ENCODE data around the gene PJA2.
A peak's percentile ranks its signal among the peaks of the same experiment; 100 is the strongest.

Gene PJA2

DNA sequence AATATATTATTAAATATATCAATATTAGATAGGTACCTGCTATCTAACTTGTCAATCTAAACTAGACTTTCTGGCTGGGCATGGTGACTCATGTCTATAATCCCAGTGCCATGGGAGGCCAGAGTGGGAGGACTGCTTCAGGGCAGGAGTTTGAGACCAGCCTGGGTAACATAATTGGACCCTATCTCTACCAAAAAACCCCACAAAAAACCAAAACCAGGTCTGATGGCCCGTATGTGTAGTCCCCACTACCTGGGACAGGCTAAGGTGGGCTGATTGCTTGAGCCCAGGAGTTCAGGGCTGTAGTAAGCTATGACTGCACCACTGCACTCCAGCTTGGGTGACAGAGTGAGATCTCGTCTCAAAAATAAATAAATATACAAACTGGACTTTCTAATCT lies 55.0 kb downstream of the PJA2 start:
- no peak for DNase-seq (ENCODE audit: low read depth)
- H3K4me3 ChIP-seq (ENCODE audit: low read depth, low read length) = no peak overlapping the region

DNA sequence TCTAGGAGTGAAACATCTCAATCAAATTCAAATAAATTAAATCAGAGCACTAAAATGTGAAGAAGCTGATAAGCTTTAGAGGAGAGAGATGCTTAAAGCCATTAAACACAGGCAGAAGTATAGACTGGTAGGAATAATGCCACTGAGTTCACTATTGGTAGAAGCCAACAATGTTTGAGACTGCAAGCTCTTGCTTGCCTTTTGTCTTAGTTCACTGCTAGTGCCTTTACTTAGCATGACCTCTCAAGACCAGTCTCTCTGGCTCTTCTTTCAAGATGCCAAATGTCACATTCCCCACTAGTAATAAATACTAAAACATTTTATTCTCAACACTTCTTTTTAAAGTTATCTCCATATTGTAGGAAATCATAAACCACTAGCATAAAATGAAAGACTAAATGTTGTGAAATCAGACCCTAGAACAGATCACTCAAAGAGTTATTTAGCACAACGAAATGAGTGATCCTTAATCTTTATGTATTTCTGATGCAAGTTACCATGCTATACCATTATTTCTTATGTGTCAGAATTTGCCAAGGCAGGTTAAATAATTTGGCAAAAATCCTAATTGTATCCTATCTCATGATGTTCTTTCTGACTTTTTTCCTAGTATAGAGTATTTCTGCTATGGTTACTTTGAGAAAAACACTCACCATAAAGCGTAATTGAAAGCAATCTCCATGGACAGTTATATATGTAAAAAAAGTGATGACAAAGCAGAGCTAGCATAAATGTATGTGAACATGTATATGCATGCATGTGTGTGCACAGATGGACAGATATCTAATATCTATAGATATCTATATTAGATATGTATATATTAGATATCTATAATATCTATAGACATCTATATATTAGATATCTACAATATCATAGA lies 57.5 kb downstream of the PJA2 start:
- DNase-seq (ENCODE audit: low read depth) = no peak
- H3K4me3 ChIP-seq (ENCODE audit: low read depth, low read length) = no peak overlapping the region

DNA sequence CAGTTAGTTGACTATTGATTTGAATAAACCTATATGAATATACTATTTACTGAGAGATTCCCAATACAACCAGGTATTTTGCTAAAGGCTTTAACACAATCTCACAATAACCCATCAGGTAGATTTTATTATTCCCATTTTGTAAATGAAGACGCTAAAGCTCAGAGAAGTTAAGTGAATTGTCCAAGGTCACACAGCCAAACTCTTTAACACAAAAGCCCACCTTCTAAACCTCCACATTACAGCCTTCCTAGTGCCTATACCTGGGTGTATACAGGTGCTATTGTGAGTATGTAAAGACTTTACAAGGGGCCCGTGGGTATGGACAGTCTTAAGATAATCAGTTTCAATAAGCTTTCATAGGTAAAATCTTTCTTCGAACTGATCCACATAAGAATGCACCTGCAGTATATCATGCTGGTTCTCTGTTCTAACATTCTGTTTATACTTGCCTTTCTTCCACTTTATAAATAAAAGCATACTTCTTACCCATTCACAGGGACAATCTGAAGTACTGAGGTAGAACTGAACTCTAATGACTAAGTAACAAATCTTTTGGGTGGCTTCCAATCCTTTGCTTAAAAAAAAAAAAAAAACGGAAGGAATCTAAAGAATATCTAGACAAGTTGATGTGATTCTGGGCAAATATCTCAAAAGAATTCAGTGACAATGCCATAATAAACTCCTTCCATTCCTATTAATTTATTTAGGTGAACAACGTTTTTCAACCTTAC lies 59.1 kb downstream of the PJA2 start:
- H3K4me3 ChIP-seq (ENCODE audit: low read depth, low read length) = no peak overlapping the region
- DNase-seq (ENCODE audit: low read depth) = no peak

DNA sequence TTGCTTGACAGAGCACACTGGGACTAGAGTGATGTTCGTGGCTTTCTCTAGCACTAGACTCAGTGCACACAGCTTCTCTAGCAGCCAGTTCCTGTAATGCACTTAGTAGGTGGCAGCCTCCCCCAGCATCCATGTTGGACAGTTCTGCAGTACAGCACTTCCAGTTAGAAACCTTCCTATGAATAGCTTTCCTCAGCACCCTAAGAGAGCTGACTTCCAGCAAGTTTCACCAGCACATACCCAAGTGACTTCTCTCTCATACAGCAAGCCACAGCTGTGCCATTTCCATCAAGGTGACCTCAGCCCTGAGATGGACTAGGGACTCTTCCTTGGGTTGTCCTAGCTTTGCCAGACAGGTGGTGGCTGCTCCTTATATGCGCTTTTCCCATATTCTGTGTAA lies 60.4 kb downstream of the PJA2 start:
- H3K4me3 ChIP-seq (ENCODE audit: low read depth, low read length) = no peak overlapping the region
- no peak for DNase-seq (ENCODE audit: low read depth)

DNA sequence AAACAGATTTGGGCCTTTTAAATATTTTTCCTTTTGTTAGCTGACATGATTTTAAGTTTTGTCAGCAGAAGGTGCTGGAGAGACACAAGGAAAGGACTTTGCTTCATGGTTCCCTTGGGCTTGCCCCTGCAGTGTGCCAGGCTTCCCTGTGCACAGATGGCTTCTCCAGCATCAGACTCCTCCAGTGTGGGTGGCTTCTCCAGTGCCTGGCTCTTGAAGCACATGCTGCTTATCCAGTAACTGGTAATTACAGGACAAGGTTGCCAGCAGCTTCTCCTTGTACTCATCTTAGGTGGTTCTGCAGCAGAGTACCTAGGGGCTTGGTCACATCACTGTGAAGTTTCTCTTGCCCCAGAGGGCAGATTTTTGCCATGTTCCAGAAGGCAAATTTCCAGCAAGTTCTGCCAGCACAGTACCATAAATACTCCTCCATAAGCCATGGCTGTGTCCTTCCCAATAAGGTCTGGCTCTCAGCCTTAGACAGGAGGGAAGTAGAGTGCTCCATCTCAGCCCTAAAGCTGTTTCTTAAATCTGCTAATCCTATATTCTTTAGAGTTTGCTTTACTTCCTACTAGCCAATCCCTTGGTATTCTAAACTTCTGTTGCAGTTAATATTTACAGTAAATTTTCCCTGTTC lies 62.4 kb downstream of the PJA2 start:
- no peak overlapping the region for H3K4me3 ChIP-seq (ENCODE audit: low read depth, low read length)
- DNase-seq (ENCODE audit: low read depth) = no peak

DNA sequence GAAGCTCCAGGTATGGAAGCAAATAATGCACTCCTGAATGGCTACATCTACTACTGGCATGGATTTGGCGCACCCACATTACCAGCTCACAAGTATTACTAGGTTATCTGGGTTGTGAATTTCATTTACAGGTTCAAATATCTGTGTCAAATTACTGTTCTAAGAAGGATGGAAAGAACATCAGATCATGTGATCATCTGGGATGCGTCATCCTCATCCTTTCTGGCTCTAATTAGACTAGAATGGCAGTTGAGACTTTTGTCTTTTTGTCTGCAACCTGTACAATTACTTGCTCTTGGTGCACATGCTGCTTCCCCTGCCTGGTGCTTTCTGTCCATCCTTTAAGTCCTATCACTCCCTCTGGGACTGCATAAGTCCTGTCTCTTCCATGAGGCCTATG lies 64.1 kb downstream of the PJA2 start:
- DNase-seq (ENCODE audit: low read depth) = no peak
- H3K4me3 ChIP-seq (ENCODE audit: low read depth, low read length) = no peak overlapping the region

DNA sequence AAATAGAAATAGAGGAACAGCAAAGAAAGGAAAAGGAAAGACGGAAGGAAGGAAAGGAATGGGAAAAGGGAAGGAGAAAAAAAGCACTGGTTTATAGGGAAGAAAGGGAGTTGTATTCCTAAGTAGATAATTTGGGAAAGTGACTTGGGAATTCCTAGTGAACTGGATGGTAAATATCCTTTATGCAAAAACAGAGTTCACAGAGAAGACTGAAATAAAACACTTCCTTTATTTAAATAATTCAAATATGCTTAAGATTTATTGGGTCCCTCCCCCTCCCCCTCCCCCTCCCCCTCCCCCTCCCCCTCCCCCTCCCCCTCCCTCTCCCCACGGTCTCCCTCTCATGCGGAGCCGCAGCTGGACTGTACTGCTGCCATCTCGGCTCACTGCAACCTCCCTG lies 69.4 kb downstream of the PJA2 start:
- H3K4me3 ChIP-seq (ENCODE audit: low read depth, low read length) = no peak overlapping the region
- DNase-seq (ENCODE audit: low read depth) = no peak

DNA sequence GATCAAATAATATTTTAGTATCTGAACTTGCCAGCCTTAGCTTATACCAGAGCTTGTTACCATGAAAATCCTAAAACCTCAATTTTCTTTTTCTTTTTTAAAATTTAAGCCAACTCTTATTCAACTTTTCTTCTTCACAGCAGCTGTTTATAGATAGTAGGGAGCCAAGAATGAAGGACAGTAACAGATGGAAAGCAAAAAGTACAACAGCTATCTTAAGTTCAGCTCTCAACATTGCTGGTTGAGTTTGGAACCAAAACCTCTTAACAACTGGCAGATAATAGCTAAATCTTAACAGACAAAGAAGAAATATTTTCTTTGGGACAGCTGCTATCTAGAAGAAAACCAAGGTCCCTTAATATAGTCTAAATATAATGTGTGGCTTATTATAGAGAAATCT lies 74.7 kb downstream of the PJA2 start:
- no peak overlapping the region for H3K4me3 ChIP-seq (ENCODE audit: low read depth, low read length)
- DNase-seq (ENCODE audit: low read depth) = peak; percentile 45

DNA sequence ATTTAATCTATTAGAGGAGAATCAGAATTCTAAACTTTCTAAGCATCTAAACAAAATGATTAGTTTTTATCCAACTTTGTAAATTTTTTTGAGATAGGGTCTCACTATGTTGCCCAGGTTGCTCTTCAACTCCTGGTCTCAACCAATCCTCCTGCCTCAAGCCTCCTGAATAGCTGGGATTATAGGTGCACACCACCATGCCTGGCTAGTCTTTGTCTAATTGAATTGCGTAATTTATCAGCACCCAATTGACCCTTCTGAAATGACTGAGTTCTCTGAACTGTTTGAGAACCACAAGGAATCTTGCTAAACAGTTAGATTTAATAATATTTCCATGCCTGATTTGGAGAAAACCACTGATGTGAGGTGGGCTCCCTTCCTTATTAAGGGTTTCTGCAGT lies 75.7 kb downstream of the PJA2 start:
- no peak for DNase-seq (ENCODE audit: low read depth)
- no peak overlapping the region for H3K4me3 ChIP-seq (ENCODE audit: low read depth, low read length)

DNA sequence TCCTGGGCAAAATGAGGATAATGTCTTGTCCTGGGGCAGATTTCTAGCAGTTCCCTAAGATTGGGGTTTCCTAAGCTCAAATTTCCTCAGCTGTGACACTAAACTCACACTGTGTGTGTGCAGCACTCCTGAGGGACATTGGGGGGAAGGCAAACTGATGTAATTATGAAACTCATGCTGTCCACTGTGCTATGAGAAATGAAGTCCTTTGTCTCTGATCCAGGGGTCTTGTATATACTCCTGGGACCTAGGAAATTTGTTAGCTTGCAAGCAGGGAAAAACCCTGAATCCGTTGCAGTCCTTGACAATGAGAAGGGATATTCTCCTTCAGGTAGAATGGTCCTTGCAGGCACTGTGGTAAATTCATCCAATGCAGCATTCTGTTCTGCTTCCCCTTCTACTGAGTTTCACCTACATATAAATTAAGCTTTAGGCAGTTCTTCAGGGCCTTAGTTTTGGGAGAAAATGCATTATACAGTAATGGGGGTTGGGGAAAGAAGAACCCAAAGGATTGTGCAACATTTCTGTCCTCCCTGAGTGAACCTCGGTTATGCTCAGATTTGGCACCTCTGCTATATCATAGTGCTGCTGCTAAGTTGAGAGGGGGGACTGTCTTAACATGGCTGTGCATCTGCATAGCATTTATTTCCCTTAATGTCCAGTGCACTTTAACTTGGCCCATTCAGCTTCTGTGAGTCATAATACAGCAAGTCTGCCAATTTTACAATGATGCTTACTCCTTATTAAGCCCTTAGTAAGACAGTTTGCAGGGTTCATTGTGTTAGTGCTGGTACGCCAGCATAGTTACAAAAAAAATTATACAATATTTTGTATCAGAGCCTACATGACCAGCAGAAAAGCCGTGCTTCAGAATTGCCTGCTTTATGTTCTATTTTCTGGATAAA lies 80.2 kb downstream of the PJA2 start:
- H3K4me3 ChIP-seq (ENCODE audit: low read depth, low read length) = no peak overlapping the region
- DNase-seq (ENCODE audit: low read depth) = peak; percentile 72

DNA sequence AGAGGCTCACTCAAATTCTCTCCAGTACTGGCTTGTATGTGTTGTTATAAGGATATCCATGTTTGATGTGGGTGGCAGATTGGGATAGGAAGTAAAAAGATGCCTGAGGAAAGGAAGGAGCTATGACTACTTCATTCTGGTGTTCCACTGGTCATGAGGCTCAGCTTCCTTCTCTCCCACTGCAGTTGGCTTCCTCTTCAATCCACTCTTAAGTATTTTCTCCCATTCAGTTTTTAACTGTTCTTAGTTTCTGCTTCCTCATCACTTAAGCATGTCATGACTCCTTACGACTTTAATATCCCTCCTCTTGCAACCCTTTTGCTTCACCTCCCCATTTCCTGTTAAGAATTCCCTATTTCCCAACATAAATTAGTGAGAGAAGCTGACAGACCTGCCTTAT lies 81.1 kb downstream of the PJA2 start:
- H3K4me3 ChIP-seq (ENCODE audit: low read depth, low read length) = no peak overlapping the region
- no peak for DNase-seq (ENCODE audit: low read depth)

DNA sequence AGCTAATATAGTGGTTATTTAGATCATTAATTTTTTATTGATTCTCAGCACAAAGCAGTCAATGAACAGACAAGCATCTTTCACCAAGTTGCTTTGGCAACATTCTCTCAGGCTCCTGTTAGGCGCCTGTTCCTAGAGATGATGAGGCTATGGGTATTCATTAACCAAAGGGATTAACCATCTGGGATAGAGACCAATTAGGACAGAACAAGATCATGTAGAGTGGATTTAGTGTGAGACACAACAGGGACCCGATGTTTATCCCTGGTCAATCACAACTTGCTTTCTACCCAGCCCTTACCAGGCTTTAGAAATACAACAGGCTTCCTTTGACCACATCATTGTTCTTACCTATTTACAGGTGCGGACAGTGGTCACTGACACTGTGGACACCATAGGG lies 82.2 kb downstream of the PJA2 start:
- no peak for DNase-seq (ENCODE audit: low read depth)
- H3K4me3 ChIP-seq (ENCODE audit: low read depth, low read length) = no peak overlapping the region

DNA sequence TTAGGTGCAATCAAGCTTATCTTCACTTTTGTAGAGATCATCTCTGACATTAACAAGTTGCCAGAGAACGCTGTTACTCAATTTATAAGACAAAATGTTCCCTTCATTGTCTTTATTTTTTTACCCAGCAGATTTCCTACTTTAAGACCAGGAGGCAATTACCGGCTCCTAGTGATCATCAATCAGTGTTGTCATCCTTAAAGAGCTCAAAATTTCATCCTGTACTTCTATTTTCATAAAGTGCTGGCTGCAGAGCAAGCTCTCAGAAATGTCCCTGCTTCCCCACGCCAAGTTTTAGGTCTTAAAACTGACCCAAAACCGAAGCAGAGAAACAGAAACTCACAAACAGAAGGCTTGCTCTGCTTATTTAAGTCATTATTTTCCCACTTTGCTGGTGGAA lies 82.9 kb downstream of the PJA2 start:
- no peak overlapping the region for H3K4me3 ChIP-seq (ENCODE audit: low read depth, low read length)
- DNase-seq (ENCODE audit: low read depth) = no peak

DNA sequence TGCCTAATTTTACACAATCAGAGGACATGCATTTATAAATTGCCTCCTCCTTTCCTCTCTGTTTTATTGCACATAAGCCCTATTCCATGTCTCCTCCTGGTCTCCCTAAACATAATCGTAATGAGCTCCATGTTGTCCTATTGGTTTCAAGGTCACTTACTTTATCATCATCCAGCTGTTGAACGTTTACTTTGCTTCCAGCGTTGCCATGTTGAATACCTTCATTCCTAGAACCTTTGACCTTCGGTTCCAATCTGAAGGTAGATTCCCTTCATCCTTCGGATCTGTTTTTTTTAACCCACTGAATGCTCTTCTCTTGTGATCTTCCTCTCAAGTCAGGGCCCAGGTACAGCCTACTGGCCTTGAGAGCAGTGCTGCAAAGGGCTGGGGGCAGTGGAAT lies 84.3 kb downstream of the PJA2 start:
- H3K4me3 ChIP-seq (ENCODE audit: low read depth, low read length) = no peak overlapping the region
- DNase-seq (ENCODE audit: low read depth) = no peak

DNA sequence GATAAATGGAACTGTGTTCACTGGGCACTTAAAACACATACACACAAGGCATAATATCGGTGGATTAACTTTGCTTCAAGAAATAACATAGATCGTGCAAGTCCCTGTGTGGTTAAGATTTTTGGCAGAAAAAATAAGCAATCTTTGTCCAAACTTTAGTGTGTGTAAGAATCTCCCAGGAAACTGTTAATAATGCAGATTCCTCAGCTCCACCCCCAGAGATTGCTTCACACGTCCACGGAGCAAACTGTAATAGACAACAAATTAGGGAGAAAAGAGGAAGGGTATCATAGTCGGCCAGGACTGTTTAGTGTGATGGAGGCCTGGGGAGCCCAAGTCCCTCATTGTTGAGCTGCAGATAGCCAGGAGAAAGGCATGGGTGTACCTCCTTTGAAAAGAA lies 84.8 kb downstream of the PJA2 start:
- H3K4me3 ChIP-seq (ENCODE audit: low read depth, low read length) = no peak overlapping the region
- no peak for DNase-seq (ENCODE audit: low read depth)

DNA sequence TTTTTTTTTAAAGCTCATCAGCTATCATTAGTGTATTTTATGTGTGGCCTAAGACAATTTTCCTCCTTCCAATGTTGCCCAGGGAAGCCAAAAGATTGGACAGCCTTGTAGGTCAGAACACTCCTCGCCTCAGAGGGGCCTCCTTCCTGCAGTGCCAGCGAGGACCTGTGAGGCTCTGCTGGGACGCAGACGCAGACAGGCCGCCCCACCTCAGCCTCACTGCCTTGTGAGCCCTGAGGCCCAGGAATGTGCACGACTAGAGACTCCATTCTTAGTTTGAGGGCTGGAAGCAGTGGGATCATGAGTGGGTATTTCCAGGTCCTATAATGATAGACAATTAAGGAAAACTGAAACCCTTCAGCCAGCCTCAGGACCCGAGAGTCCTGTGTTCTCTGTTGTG lies 85.4 kb downstream of the PJA2 start:
- no peak for DNase-seq (ENCODE audit: low read depth)
- no peak overlapping the region for H3K4me3 ChIP-seq (ENCODE audit: low read depth, low read length)

DNA sequence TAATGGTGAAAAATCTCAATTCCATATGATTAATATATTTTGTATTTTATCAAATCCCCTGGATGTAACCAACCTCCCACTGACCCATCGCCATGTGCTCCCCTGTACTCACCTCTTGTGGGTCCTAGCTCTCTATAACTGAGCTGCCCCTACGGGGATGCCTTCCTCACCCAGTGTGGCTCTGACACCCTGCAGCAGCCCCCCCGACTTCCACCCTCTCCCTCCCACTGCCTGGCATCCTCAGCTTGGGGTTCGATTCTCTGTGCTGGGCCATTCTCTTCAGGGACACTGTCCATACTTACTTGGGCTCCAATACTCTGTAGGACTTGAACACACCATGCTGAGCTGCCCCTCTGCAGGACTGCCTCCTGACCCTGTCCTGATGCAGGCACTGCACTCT lies 87.1 kb downstream of the PJA2 start:
- H3K4me3 ChIP-seq (ENCODE audit: low read depth, low read length) = no peak overlapping the region
- DNase-seq (ENCODE audit: low read depth) = no peak

DNA sequence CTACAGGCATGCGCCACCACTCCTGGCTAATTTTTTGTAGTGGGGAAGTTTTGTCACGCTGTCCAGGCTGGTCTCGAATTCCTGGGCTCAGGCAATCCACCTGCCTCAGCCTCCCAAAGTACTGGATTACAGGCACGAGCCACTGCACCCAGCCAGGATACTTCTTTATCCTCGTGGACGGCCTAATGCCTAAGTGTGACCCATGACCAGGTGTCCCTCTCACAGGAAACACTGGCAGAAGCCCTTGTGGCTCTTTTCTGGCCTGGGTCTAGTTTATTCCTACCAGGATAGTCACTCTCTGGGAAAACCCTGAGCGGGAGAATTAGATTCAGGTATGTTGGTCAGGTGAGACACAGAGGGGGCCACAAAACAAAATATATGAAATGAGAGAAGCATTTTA lies 90.4 kb downstream of the PJA2 start:
- H3K4me3 ChIP-seq (ENCODE audit: low read depth, low read length) = no peak overlapping the region
- DNase-seq (ENCODE audit: low read depth) = no peak

DNA sequence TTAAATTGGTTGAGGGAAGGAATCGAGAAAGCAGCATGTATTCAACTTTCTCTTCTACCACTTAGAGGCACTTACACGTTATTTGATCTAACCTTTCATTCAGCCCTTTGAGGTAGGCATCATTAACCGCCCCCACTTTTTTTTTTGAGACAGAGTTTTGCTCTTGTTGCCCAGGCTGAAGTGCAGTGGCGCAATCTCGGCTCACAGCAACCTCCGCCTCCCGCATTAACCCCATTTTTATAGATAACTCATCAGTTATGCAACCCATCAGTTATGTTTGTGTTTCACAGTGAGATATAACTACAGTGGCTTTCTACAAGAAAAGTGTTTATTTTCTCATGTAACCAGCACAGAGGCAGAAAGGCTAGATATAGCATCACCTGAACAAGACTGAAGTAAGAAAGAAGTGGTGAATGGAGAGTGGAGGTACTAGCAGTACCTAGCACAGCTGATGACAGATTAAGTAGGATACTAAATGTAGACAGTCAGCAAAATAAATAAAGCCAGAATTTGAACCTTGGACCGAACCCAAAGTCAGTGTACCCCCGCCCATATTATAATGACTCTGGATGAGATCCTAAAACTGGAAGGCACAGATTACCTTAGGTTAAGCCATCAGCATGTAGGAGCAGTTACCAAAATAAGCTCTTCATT lies 91.2 kb downstream of the PJA2 start:
- no peak overlapping the region for H3K4me3 ChIP-seq (ENCODE audit: low read depth, low read length)
- DNase-seq (ENCODE audit: low read depth) = no peak
